K562 (cell line): ENCODE results near the gene ZNF629. TPM values are rescaled to one million over a fixed set of nuclear protein-coding genes. Genes with fewer than 3 reads are reported as not detected.

ENCODE experiments used
- EP400 ChIP-seq: fragments of 450-650 bp; IDR thresholded peaks from 2 replicates; pipeline ENCODE4 v1.6.1; 2017; ENCODE audit warnings: antibody characterized with exemption, mild to moderate bottlenecking, moderate library complexity
- ERF ChIP-seq: fragments of 450-650 bp; formaldehyde crosslinking; IDR thresholded peaks from 2 replicates; pipeline ENCODE4 v1.4.0; 2020; ENCODE audit warnings: mild to moderate bottlenecking, mixed read lengths
- JUN ChIP-seq, 2 experiments: sonication (generic) in 1 of 2; formaldehyde crosslinking in 1 of 2; IDR thresholded peaks; 2 replicates each; pipeline versions ENCODE4 v1.6.1 to v1.8.0; 2012 to 2022; ENCODE audit warnings: borderline replicate concordance in 2 of 2, mild to moderate bottlenecking in 2 of 2, improper control_type of control experiment in 1 of 2, low read depth in 1 of 2, low read length in 1 of 2, missing genetic modification reagents in 1 of 2
- NFIX ChIP-seq: fragments of 250-450 bp; sonication (Bioruptor Pico); IDR thresholded peaks from 2 replicates; pipeline ENCODE4 v1.4.0; 2020; ENCODE audit warnings: low read depth, mild to moderate bottlenecking, moderate library complexity
- PHB ChIP-seq: fragments of 250-450 bp; sonication (Bioruptor Pico); IDR thresholded peaks from 2 replicates; pipeline ENCODE4 v1.5.0; 2021
- POLR2AphosphoS5 ChIP-seq: IDR thresholded peaks from 2 replicates; pipeline ENCODE4 v1.6.1; 2011; ENCODE audit warnings: mild to moderate bottlenecking, low read depth, low read length, moderate library complexity; ENCODE audit not compliant: control insufficient read depth, insufficient read depth
- RB1 ChIP-seq: fragments of 450-650 bp; IDR thresholded peaks from 2 replicates; pipeline ENCODE4 v1.6.1; 2017; ENCODE audit warnings: low read depth, mild to moderate bottlenecking
- RBBP5 ChIP-seq: fragments of 200-600 bp; sonication (generic); IDR thresholded peaks from 2 replicates; pipeline ENCODE4 v1.6.1; 2012; ENCODE audit warnings: borderline replicate concordance, mild to moderate bottlenecking, low read length, control low read depth, inconsistent platforms; ENCODE audit not compliant: insufficient read depth, poor library complexity, severe bottlenecking
- SIX5 ChIP-seq, 2 experiments: IDR thresholded peaks; 2 replicates each; pipeline ENCODE4 v1.6.1; 2011; ENCODE audit warnings: low read length in 2 of 2, borderline replicate concordance in 1 of 2, low read depth in 1 of 2, mild to moderate bottlenecking in 1 of 2, moderate library complexity in 1 of 2; ENCODE audit not compliant: insufficient read depth in 1 of 2
- SP1 ChIP-seq: sonication (generic); formaldehyde crosslinking; IDR thresholded peaks from 2 replicates; pipeline ENCODE4 v1.8.1; 2022; ENCODE audit warnings: mild to moderate bottlenecking, missing genetic modification reagents
- SRSF1 ChIP-seq: fragments of 200-400 bp; formaldehyde crosslinking; IDR thresholded peaks from 2 replicates; pipeline ENCODE4 v1.6.1; 2017; ENCODE audit warnings: mild to moderate bottlenecking, low read depth, low read length, moderate library complexity
- TCF7 ChIP-seq: sonication (generic); IDR thresholded peaks from 2 replicates; pipeline ENCODE4 v1.6.1; 2016; ENCODE audit warnings: antibody characterized with exemption, borderline replicate concordance
- polyA plus RNA-seq, 8 experiments: library from polyadenylated mRNA; depleted of rRNA in 4 of 8; stranded (reverse) in 5 of 8; unstranded in 3 of 8; fragments of >200 nt; fragmentation: Nextera tagmentation in 2 of 8; fragmentation: Illumina TruSeq in 1 of 8; extraction: Ambion mirVana in 2 of 8; extraction: Trizol in 1 of 8; gene quantifications; 2 replicates each; pipeline versions ENCODE4 v1.2.1 to v1.2.3, GENCODE V29; 2011 to 2014; ENCODE audit warnings: inconsistent platforms in 1 of 8, missing spikeins in 1 of 8
- total RNA-seq, 7 experiments: library from RNA; depleted of rRNA in 6 of 7; stranded (reverse); fragments of >200 nt in 6 of 7; fragmentation: Illumina TruSeq in 2 of 7; extraction: Trizol in 2 of 7; gene quantifications; 2 replicates each; pipeline versions ENCODE4 v1.2.1 to v1.2.3, GENCODE V29; 2011 to 2021; ENCODE audit warnings: low replicate concordance in 1 of 7
- TF ChIP-seq, protein P1 (sequence below), 2 experiments: fragments of 450-650 bp in 1 of 2; IDR thresholded peaks; 2 replicates each; pipeline ENCODE4 v1.6.1; 2011 to 2017; ENCODE audit warnings: low read depth in 2 of 2, antibody characterized with exemption in 1 of 2, borderline replicate concordance in 1 of 2, low read length in 1 of 2, mild to moderate bottlenecking in 1 of 2, mixed read lengths in 1 of 2; ENCODE audit not compliant: control insufficient read depth in 1 of 2
- TF ChIP-seq, protein P2 (sequence below): fragments of 250-450 bp; sonication (Bioruptor Pico); IDR thresholded peaks from 2 replicates; pipeline ENCODE4 v1.5.1; 2021; ENCODE audit warnings: mild to moderate bottlenecking
- TF ChIP-seq, protein P3 (sequence below): IDR thresholded peaks from 2 replicates; pipeline ENCODE4 v1.6.1; 2011; ENCODE audit warnings: borderline replicate concordance, low read depth, mild to moderate bottlenecking, moderate library complexity, low read length; ENCODE audit not compliant: insufficient read depth, poor library complexity, severe bottlenecking

The ZNF629 gene
- total and polyA plus RNA-seq, 9 of the 15 experiments (the other 6 are each of a cell fraction or from before 2014, with no cell fraction given) = 0.44 to 18.8 (median 7.4) TPM

DNA sequence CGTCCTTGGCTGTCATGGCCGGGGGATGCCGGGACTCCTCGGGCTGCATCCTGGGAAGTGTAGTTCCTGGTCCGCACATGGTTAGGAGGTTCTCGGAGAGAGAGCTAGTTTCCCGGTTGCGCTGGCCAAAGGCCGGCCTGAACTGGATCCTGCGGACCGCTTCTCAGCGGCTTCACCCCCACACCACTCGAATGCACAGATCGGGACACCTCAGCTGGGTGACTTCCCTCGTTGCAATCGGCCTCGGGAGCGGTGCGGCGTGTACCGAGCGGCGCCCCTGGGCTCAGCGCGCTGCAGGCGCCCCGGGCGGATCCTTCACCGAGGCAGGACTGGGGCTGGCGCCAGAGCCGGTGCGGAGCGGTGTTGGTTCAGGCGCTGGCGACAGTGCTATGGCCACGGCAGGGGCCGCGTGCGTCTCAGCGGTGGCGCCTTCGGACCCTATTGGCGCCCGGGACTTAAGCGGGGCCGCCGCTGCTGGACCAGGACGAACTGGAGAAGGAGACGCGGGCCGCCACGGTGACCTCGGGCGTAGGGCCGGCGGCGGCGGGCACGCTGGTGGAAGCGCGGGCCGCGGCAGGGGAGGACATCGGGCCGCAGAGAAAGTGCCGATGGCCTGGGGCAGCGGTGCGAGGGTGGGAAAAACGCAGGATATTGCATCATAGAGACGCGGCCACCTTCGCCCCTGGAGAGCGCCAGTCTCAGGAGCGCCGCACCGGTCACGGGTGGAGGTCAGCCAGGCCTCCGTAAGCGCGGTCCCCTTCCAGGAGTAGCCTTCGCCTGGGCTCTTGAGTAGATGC, 11.4 kb downstream of the ZNF629 start (continued):
- TF ChIP-seq, protein P1, sequence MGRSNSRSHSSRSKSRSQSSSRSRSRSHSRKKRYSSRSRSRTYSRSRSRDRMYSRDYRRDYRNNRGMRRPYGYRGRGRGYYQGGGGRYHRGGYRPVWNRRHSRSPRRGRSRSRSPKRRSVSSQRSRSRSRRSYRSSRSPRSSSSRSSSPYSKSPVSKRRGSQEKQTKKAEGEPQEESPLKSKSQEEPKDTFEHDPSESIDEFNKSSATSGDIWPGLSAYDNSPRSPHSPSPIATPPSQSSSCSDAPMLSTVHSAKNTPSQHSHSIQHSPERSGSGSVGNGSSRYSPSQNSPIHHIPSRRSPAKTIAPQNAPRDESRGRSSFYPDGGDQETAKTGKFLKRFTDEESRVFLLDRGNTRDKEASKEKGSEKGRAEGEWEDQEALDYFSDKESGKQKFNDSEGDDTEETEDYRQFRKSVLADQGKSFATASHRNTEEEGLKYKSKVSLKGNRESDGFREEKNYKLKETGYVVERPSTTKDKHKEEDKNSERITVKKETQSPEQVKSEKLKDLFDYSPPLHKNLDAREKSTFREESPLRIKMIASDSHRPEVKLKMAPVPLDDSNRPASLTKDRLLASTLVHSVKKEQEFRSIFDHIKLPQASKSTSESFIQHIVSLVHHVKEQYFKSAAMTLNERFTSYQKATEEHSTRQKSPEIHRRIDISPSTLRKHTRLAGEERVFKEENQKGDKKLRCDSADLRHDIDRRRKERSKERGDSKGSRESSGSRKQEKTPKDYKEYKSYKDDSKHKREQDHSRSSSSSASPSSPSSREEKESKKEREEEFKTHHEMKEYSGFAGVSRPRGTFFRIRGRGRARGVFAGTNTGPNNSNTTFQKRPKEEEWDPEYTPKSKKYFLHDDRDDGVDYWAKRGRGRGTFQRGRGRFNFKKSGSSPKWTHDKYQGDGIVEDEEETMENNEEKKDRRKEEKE (IDR thresholded peaks at IDR 0.05; ENCODE audit: borderline replicate concordance in 1 of 2, control insufficient read depth in 1 of 2, low read depth in 2 of 2, low read length in 1 of 2) = peak in 1 of 2 experiments; percentile 84; a peak in 1 of 4 replicates
- TF ChIP-seq JUN (IDR thresholded peaks at IDR 0.05; ENCODE audit: borderline replicate concordance, low read depth, low read length) (peak; percentile 35; the same call in 1 of the 2 replicates), JUN (CRISPR knock-in tag; IDR thresholded peaks at IDR 0.05; ENCODE audit: borderline replicate concordance) (no peak), POLR2AphosphoS5 (peak; percentile 84), ERF (CRISPR knock-in tag) (peak; percentile 53; the same call in 1 of the 2 replicates), RBBP5 (peak; percentile 68), RB1 (peak; percentile 33), EP400 (peak; percentile 97), SRSF1 (0 out of 2 replicates have a peak, but pooled peaks have one; percentile 46), TCF7 (0 out of 2 replicates have a peak, but pooled peaks have one; percentile 12), NFIX (no peak), PHB (CRISPR knock-in tag) (peak; percentile 91), SIX5 (IDR thresholded peaks at IDR 0.05; ENCODE audit: borderline replicate concordance in 1 of 2, insufficient read depth in 1 of 2, low read depth in 1 of 2, low read length in 2 of 2) (peak; percentile 86 to 91), SP1 (peak; percentile 65)
- TF ChIP-seq, protein P2, sequence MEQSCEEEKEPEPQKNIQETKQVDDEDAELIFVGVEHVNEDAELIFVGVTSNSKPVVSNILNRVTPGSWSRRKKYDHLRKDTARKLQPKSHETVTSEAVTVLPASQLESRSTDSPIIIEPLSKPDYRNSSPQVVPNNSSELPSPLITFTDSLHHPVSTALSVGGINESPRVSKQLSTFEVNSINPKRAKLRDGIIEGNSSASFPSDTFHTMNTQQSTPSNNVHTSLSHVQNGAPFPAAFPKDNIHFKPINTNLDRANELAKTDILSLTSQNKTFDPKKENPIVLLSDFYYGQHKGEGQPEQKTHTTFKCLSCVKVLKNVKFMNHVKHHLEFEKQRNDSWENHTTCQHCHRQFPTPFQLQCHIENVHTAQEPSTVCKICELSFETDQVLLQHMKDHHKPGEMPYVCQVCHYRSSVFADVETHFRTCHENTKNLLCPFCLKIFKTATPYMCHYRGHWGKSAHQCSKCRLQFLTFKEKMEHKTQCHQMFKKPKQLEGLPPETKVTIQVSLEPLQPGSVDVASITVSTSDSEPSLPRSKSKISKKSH (CRISPR knock-in tag) = peak; percentile 20; the same call in 1 of the 2 replicates
- TF ChIP-seq, protein P3, sequence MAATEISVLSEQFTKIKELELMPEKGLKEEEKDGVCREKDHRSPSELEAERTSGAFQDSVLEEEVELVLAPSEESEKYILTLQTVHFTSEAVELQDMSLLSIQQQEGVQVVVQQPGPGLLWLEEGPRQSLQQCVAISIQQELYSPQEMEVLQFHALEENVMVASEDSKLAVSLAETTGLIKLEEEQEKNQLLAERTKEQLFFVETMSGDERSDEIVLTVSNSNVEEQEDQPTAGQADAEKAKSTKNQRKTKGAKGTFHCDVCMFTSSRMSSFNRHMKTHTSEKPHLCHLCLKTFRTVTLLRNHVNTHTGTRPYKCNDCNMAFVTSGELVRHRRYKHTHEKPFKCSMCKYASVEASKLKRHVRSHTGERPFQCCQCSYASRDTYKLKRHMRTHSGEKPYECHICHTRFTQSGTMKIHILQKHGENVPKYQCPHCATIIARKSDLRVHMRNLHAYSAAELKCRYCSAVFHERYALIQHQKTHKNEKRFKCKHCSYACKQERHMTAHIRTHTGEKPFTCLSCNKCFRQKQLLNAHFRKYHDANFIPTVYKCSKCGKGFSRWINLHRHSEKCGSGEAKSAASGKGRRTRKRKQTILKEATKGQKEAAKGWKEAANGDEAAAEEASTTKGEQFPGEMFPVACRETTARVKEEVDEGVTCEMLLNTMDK = no peak
